GM23338 (cell line): ENCODE data around the gene HK1. TPM values are rescaled to one million over a fixed set of nuclear protein-coding genes. Genes with fewer than 3 reads are reported as not detected.

Experiments
- ATAC-seq: fragments of 200-7000 bp; cut with Tn5 transposase; 3 replicates; pipeline ENCODE4 v1.9.1; 2020
- DNase-seq: peaks from one replicate; pipeline ENCODE4 v3.0.0-alpha.2; 2015; ENCODE audit warnings: low spot score
- H2AFZ ChIP-seq: fragments of 200-600 bp; sonication (generic); 2 replicates; pipeline ENCODE4 v1.8.0; 2016; ENCODE audit warnings: antibody characterized with exemption, mild to moderate bottlenecking, moderate library complexity
- H3F3A ChIP-seq: fragments of 200-600 bp; sonication (generic); replicated peaks from 2 replicates; pipeline ENCODE4 v1.8.0; 2017; ENCODE audit warnings: antibody characterized with exemption, mixed run types, low read depth
- H3K27ac ChIP-seq: fragments of 200-600 bp; sonication (generic); 2 replicates; pipeline ENCODE4 v1.6.1; 2016; ENCODE audit warnings: low read depth
- H3K27me3 ChIP-seq: fragments of 200-600 bp; sonication (generic); 2 replicates; pipeline ENCODE4 v1.8.0; 2016; ENCODE audit warnings: mild to moderate bottlenecking, mixed run types, moderate library complexity; ENCODE audit not compliant: insufficient read depth
- H3K36me3 ChIP-seq: fragments of 200-600 bp; sonication (generic); 2 replicates; pipeline ENCODE4 v1.8.0; 2016; ENCODE audit warnings: mild to moderate bottlenecking; ENCODE audit not compliant: insufficient read depth
- H3K4me1 ChIP-seq: fragments of 200-600 bp; sonication (generic); 2 replicates; pipeline ENCODE4 v1.8.0; 2016; ENCODE audit warnings: mild to moderate bottlenecking, moderate library complexity; ENCODE audit not compliant: insufficient read depth
- H3K4me2 ChIP-seq: fragments of 200-600 bp; sonication (generic); 2 replicates; pipeline ENCODE4 v1.7.1; 2017; ENCODE audit warnings: mixed run types
- H3K4me3 ChIP-seq: fragments of 200-600 bp; sonication (generic); 2 replicates; pipeline ENCODE4 v1.6.1; 2016; ENCODE audit warnings: mixed run types
- H3K79me2 ChIP-seq: fragments of 200-600 bp; sonication (generic); replicated peaks from 2 replicates; pipeline ENCODE4 v1.8.0; 2017; ENCODE audit warnings: mild to moderate bottlenecking; ENCODE audit not compliant: insufficient read depth
- H3K9me2 ChIP-seq: fragments of 200-600 bp; sonication (generic); 2 replicates; pipeline ENCODE4 v1.8.0; 2017; ENCODE audit not compliant: insufficient read depth
- H4K20me1 ChIP-seq: fragments of 200-600 bp; sonication (generic); replicated peaks from 2 replicates; pipeline ENCODE4 v1.8.0; 2017; ENCODE audit warnings: mild to moderate bottlenecking; ENCODE audit not compliant: insufficient read depth
- H3K27ac Mint-ChIP-seq: 2 replicates; pipeline ENCODE4 v1.8.0; 2020; ENCODE audit warnings: inconsistent platforms, mild to moderate bottlenecking, moderate library complexity, mixed read lengths
- H3K27me3 Mint-ChIP-seq: 3 replicates; pipeline ENCODE4 v1.8.0; 2022; ENCODE audit warnings: low read depth, mild to moderate bottlenecking, moderate library complexity, mixed read lengths, inconsistent platforms; ENCODE audit not compliant: insufficient read depth, poor library complexity
- H3K36me3 Mint-ChIP-seq: 3 replicates; pipeline ENCODE4 v1.8.0; 2021; ENCODE audit warnings: low read depth, mild to moderate bottlenecking, inconsistent platforms, moderate library complexity, mixed read lengths
- H3K4me1 Mint-ChIP-seq: 3 replicates; pipeline ENCODE4 v1.8.0; 2020; ENCODE audit warnings: mild to moderate bottlenecking, inconsistent platforms, mixed read lengths
- H3K4me3 Mint-ChIP-seq: 3 replicates; pipeline ENCODE4 v1.8.0; 2021; ENCODE audit warnings: moderate library complexity, mild to moderate bottlenecking, inconsistent platforms, mixed read lengths
- H3K9me3 Mint-ChIP-seq: 3 replicates; pipeline ENCODE4 v1.8.0; 2020; ENCODE audit warnings: moderate library complexity, mild to moderate bottlenecking, inconsistent platforms, mixed read lengths
- CREB1 ChIP-seq: fragments of 250-450 bp; sonication (Bioruptor Pico); IDR thresholded peaks from 2 replicates; pipeline ENCODE4 v1.5.0; 2020; ENCODE audit warnings: low read depth, mild to moderate bottlenecking, moderate library complexity
- JUNB ChIP-seq: IDR thresholded peaks from one replicate; pipeline ENCODE4 v1.6.1; 2016; ENCODE audit warnings: antibody characterized with exemption; ENCODE audit not compliant: unreplicated experiment
- NANOG ChIP-seq: IDR thresholded peaks from 2 replicates; pipeline ENCODE4 v1.6.1; 2016; ENCODE audit warnings: antibody characterized with exemption, borderline replicate concordance
- POLR2AphosphoS5 ChIP-seq: IDR thresholded peaks from 2 replicates; pipeline ENCODE4 v1.6.1; 2016; ENCODE audit warnings: antibody characterized with exemption, low read depth
- STAT1 ChIP-seq: IDR thresholded peaks from one replicate; pipeline ENCODE4 v1.6.1; 2016; ENCODE audit warnings: antibody characterized with exemption; ENCODE audit not compliant: unreplicated experiment
- ZNF331 ChIP-seq: fragments of 250-450 bp; sonication (Bioruptor Pico); IDR thresholded peaks from 2 replicates; pipeline ENCODE4 v1.5.0; 2020; ENCODE audit warnings: low read depth, mild to moderate bottlenecking, moderate library complexity
- polyA plus RNA-seq: library from polyadenylated mRNA; unstranded; fragments of >200 nt; fragmentation: Nextera tagmentation; extraction: Ambion mirVana; gene quantifications from 2 replicates; pipeline ENCODE4 v1.2.1, GENCODE V29; 2016
- total RNA-seq: library from RNA; depleted of rRNA; stranded (reverse); fragments of >200 nt; shearing (Covaris generic); gene quantifications from 2 replicates; pipeline ENCODE4 v1.2.3, GENCODE V29; 2014
- TF ChIP-seq, protein P1 (sequence below): IDR thresholded peaks from 2 replicates; pipeline ENCODE4 v1.6.1; 2016; ENCODE audit warnings: antibody characterized with exemption
- TF ChIP-seq, protein P2 (sequence below): IDR thresholded peaks from one replicate; pipeline ENCODE4 v1.6.1; 2018; ENCODE audit warnings: antibody characterized with exemption; ENCODE audit not compliant: unreplicated experiment
- TF ChIP-seq, protein P3 (sequence below), 2 experiments: fragments of 200-600 bp in 1 of 2; sonication (generic) in 1 of 2; conservative IDR thresholded peaks; 2 replicates each; pipeline versions ENCODE4 v1.5.1 to v1.6.1; 2016 to 2017; ENCODE audit warnings: antibody characterized with exemption in 2 of 2, low read depth in 2 of 2, mild to moderate bottlenecking in 2 of 2, moderate library complexity in 1 of 2
- TF ChIP-seq, protein P4 (sequence below): fragments of 250-450 bp; sonication (Bioruptor Pico); IDR thresholded peaks from 2 replicates; pipeline ENCODE4 v1.5.0; 2020; ENCODE audit warnings: mild to moderate bottlenecking, moderate library complexity

Gene HK1
- total and polyA plus RNA-seq, 2 experiments from 2014 or later, result 76.6 to 229 TPM

- TF ChIP-seq, protein P1, sequence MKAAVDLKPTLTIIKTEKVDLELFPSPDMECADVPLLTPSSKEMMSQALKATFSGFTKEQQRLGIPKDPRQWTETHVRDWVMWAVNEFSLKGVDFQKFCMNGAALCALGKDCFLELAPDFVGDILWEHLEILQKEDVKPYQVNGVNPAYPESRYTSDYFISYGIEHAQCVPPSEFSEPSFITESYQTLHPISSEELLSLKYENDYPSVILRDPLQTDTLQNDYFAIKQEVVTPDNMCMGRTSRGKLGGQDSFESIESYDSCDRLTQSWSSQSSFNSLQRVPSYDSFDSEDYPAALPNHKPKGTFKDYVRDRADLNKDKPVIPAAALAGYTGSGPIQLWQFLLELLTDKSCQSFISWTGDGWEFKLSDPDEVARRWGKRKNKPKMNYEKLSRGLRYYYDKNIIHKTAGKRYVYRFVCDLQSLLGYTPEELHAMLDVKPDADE, result no peak
- TF ChIP-seq, protein P2, sequence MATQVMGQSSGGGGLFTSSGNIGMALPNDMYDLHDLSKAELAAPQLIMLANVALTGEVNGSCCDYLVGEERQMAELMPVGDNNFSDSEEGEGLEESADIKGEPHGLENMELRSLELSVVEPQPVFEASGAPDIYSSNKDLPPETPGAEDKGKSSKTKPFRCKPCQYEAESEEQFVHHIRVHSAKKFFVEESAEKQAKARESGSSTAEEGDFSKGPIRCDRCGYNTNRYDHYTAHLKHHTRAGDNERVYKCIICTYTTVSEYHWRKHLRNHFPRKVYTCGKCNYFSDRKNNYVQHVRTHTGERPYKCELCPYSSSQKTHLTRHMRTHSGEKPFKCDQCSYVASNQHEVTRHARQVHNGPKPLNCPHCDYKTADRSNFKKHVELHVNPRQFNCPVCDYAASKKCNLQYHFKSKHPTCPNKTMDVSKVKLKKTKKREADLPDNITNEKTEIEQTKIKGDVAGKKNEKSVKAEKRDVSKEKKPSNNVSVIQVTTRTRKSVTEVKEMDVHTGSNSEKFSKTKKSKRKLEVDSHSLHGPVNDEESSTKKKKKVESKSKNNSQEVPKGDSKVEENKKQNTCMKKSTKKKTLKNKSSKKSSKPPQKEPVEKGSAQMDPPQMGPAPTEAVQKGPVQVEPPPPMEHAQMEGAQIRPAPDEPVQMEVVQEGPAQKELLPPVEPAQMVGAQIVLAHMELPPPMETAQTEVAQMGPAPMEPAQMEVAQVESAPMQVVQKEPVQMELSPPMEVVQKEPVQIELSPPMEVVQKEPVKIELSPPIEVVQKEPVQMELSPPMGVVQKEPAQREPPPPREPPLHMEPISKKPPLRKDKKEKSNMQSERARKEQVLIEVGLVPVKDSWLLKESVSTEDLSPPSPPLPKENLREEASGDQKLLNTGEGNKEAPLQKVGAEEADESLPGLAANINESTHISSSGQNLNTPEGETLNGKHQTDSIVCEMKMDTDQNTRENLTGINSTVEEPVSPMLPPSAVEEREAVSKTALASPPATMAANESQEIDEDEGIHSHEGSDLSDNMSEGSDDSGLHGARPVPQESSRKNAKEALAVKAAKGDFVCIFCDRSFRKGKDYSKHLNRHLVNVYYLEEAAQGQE, result no peak
- no peak for TF ChIP-seq CREB1 (CRISPR knock-in tag)
- no peak for TF ChIP-seq POLR2AphosphoS5
- no peak for TF ChIP-seq JUNB
- TF ChIP-seq STAT1, result no peak
- no peak for TF ChIP-seq NANOG
- no peak for TF ChIP-seq ZNF331 (CRISPR knock-in tag)
- TF ChIP-seq, protein P3, sequence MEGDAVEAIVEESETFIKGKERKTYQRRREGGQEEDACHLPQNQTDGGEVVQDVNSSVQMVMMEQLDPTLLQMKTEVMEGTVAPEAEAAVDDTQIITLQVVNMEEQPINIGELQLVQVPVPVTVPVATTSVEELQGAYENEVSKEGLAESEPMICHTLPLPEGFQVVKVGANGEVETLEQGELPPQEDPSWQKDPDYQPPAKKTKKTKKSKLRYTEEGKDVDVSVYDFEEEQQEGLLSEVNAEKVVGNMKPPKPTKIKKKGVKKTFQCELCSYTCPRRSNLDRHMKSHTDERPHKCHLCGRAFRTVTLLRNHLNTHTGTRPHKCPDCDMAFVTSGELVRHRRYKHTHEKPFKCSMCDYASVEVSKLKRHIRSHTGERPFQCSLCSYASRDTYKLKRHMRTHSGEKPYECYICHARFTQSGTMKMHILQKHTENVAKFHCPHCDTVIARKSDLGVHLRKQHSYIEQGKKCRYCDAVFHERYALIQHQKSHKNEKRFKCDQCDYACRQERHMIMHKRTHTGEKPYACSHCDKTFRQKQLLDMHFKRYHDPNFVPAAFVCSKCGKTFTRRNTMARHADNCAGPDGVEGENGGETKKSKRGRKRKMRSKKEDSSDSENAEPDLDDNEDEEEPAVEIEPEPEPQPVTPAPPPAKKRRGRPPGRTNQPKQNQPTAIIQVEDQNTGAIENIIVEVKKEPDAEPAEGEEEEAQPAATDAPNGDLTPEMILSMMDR (conservative IDR thresholded peaks at IDR 0.05; ENCODE audit: low read depth in 2 of 2), result no peak
- TF ChIP-seq, protein P4, sequence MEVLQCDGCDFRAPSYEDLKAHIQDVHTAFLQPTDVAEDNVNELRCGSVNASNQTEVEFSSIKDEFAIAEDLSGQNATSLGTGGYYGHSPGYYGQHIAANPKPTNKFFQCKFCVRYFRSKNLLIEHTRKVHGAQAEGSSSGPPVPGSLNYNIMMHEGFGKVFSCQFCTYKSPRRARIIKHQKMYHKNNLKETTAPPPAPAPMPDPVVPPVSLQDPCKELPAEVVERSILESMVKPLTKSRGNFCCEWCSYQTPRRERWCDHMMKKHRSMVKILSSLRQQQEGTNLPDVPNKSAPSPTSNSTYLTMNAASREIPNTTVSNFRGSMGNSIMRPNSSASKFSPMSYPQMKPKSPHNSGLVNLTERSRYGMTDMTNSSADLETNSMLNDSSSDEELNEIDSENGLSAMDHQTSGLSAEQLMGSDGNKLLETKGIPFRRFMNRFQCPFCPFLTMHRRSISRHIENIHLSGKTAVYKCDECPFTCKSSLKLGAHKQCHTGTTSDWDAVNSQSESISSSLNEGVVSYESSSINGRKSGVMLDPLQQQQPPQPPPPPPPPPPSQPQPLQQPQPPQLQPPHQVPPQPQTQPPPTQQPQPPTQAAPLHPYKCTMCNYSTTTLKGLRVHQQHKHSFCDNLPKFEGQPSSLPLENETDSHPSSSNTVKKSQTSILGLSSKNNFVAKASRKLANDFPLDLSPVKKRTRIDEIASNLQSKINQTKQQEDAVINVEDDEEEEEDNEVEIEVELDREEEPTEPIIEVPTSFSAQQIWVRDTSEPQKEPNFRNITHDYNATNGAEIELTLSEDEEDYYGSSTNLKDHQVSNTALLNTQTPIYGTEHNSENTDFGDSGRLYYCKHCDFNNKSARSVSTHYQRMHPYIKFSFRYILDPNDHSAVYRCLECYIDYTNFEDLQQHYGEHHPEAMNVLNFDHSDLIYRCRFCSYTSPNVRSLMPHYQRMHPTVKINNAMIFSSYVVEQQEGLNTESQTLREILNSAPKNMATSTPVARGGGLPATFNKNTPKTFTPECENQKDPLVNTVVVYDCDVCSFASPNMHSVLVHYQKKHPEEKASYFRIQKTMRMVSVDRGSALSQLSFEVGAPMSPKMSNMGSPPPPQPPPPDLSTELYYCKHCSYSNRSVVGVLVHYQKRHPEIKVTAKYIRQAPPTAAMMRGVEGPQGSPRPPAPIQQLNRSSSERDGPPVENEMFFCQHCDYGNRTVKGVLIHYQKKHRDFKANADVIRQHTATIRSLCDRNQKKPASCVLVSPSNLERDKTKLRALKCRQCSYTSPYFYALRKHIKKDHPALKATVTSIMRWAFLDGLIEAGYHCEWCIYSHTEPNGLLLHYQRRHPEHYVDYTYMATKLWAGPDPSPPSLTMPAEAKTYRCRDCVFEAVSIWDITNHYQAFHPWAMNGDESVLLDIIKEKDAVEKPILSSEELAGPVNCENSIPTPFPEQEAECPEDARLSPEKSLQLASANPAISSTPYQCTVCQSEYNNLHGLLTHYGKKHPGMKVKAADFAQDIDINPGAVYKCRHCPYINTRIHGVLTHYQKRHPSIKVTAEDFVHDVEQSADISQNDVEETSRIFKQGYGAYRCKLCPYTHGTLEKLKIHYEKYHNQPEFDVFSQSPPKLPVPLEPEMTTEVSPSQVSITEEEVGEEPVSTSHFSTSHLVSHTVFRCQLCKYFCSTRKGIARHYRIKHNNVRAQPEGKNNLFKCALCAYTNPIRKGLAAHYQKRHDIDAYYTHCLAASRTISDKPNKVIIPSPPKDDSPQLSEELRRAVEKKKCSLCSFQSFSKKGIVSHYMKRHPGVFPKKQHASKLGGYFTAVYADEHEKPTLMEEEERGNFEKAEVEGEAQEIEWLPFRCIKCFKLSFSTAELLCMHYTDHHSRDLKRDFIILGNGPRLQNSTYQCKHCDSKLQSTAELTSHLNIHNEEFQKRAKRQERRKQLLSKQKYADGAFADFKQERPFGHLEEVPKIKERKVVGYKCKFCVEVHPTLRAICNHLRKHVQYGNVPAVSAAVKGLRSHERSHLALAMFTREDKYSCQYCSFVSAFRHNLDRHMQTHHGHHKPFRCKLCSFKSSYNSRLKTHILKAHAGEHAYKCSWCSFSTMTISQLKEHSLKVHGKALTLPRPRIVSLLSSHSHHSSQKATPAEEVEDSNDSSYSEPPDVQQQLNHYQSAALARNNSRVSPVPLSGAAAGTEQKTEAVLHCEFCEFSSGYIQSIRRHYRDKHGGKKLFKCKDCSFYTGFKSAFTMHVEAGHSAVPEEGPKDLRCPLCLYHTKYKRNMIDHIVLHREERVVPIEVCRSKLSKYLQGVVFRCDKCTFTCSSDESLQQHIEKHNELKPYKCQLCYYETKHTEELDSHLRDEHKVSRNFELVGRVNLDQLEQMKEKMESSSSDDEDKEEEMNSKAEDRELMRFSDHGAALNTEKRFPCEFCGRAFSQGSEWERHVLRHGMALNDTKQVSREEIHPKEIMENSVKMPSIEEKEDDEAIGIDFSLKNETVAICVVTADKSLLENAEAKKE (CRISPR knock-in tag), result no peak
- peaks cover 56% of the 10 kb centered on the region for H3K36me3 Mint-ChIP-seq
- H3K9me2 ChIP-seq, result no peaks in the 10 kb centered on the region
- H2AFZ ChIP-seq, result no peak overlapping the region
- no peaks in the 10 kb centered on the region; the same call in 1 of the 2 replicates for H4K20me1 ChIP-seq
- H3K27ac Mint-ChIP-seq, result no peak overlapping the region
- no peak for ATAC-seq
- no peaks in the 10 kb centered on the region for H3K27me3 ChIP-seq
- H3K36me3 ChIP-seq, result peaks cover 24% of the 10 kb centered on the region
- no peak overlapping the region for H3K4me3 ChIP-seq
- H3K9me3 Mint-ChIP-seq, result no peaks in the 10 kb centered on the region
- 0 out of 2 replicates have a peak, but pooled peaks cover 3% of the 10 kb centered on the region for H3F3A ChIP-seq
- H3K27ac ChIP-seq, result no peak overlapping the region
- peaks cover 30% of the 10 kb centered on the region for H3K4me1 Mint-ChIP-seq
- H3K4me3 Mint-ChIP-seq, result no peak overlapping the region
- H3K4me1 ChIP-seq, result peaks cover 13% of the 10 kb centered on the region; the same call in 1 of the 2 replicates
- H3K4me2 ChIP-seq, result no peak overlapping the region
- peaks cover 10% of the 10 kb centered on the region for H3K27me3 Mint-ChIP-seq
- no peaks in the 10 kb centered on the region for H3K79me2 ChIP-seq
- DNase-seq, result no peak
Observed at GRCh38 chr10:69402386-69402785, 124.1 kb downstream of the HK1 start.
